Hepatic stellate cell (primary cell): Measurements from ENCODE around the gene DACT2.
"Not testable (repeated sequence)": the region's sequence is repeated elsewhere in the genome, so short reads cannot be mapped to it uniquely, and the experiment has no call there.

Source experiments
- DNase-seq: peaks from one replicate; pipeline ENCODE4 v3.0.0; 2011; ENCODE audit warnings: low spot score

DACT2 gene, protein sequence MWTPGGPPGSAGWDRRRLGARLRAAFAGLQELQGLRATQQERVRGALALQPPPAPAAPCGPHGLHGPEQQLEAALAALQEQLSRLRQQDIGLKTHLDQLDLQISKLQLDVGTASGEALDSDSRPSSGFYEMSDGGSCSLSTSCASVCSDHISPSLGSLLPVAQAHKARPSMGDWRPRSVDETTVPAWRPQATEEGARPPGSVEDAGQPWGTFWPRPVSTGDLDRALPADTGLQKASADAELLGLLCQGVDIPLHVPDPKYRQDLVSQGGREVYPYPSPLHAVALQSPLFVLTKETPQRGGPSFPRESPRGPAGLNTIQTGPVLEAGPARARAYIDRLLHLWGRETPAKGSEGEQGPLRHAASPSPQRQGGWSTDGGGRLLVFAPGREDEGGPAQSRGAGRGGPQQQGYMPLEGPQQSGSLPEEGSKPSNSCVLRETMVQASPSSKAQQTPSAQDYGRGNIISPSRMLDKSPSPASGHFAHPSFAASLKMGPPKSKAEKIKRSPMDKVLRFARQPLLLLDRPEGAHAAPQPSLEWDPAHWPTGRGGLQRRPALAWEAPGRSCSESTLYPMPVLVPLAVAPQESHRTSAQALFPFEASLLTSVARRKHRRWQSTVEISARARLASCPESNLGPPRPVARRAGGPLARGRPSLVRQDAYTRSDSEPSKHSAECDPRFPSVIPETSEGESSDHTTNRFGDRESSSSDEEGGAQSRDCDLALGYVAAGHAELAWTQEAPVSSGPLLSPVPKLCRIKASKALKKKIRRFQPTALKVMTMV

DNA sequence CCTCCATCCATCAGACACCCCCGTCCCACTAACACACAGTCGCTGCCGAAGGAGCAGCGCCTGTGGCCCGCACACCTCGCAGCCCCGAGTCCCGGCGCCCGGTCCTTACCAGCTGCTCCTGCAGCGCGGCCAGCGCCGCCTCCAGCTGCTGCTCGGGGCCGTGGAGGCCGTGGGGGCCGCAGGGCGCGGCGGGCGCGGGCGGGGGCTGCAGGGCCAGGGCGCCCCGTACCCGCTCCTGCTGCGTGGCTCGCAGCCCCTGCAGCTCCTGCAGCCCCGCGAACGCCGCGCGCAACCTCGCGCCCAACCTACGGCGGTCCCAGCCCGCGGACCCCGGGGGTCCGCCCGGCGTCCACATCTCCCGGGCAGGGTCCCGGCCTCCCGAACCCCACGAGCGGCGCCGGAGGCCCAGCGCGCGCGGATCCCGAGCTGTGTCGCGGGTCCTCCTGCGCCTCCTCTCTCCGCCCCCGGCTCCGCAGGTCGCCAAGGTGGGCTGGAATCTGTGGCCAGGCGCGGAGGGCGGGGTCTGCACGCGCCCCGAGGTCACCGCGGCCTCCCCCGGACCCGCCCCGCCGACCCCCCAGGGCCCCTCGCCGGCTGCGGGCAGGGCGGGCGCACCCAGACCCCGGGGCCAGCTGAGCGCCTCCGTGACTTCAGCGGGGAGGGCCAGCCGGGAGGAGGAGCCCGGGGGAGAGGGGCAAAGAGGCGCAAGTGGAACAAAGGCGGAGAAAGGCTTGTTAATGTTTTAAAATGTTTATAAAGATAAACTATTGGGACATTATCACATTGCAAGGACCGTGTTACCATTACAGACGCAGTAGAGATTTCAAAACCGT is at the start of gene DACT2:
Gene DACT2 (minus strand): TSS at position 499 of the 833 bp plus-strand sequence. CDS start 144 bp downstream, at position 355.
- DNase-seq, result no peak

DNA sequence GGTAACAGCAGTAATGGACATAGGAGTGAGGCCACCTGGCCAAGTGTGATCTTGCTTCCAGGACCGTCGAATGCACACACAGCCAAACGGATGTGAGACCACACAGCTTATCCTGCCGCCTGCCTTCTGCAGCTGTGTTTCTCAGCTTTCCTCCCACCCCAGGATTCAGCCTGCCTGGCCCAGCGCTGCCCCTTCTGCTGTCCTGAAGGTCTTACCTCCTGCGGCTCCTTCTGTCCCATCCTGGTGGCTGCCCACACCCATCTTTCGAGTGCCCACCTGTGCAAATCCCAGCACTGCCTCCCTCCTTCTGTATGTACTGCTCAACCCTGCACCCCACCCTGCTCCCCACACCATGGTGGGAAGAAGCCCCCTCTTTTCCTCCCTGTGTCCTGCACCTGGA is 49.4 kb upstream of the DACT2 start:
- DNase-seq, result no peak

DNA sequence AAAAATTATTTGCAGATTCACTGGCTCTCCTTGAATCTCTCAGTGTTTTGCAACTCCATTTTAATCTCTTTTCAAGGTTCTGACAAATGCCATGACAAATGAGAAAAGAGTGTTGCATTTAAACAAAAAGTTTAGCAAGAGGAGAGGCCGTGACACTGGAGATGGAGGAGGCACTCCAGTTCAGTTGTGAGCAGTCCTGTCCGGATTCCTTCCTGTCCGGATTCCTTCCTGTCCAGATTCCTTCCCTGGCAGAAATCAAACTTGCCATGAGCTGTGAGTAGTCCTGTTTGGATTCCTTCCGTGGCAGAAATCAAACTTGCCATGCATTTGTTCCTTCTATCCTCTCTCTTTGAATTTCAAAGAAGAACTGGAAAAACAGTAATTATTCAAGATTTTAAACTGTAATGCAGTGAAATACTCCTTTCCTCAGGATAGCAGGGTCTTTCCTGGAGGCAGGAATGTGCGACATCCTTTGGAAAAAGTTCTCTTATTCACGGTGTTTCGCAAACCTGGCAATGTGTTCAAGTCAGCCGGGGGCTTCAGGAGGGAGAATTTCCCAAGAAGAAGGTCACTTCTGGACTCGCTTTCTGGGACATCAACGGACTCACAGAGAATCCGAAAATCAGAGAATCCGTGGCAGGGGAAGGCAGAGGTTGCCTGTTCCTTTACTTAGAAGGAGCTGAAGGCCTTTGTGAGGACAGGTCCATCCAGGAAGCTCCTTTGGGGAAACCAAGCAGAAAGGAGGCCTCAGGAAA is 48.7 kb upstream of the DACT2 start:
- DNase-seq, result no peak

DNA sequence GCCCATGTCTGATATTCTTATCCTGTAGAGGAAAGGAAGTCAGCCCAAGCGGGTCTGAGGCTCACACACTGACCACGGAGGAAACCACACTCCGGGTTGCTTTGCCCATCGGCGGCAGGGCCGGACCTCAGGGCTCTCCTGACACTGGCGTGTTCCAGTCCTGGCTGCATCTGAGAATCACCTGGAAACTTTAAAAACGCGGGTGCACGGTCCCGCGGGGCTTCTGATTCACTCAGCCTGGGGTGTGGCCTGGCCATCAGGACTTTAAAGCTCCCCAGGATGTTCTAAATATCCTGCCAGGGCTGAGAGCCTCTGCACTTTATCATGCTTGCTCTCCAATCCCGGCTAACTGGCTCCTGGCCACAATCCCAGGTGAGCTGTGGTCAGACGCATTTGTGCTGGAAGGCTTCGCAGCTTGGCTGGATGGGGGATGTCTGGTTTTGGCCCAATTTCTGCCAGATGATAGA is 47.7 kb upstream of the DACT2 start:
- DNase-seq, result no peak

DNA sequence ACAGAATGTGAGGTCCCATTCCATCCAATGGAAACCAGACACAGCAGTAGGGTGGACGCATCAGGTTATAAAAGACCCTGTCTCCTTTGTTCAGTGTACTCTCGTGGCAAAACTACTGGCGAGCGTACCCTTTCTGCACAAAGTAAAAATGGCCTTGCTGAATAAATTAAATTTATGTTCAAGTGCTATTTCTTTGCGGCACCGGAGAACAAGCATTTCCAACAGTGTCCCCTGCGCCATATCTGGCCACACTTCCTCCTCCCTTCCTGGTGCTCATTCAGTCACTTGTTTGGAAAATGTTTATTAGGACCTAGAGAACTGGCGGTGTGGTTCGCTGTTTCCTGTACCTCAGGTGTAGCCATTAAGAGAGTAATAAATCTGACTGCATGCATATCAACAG is 46.9 kb upstream of the DACT2 start:
- DNase-seq, result no peak

DNA sequence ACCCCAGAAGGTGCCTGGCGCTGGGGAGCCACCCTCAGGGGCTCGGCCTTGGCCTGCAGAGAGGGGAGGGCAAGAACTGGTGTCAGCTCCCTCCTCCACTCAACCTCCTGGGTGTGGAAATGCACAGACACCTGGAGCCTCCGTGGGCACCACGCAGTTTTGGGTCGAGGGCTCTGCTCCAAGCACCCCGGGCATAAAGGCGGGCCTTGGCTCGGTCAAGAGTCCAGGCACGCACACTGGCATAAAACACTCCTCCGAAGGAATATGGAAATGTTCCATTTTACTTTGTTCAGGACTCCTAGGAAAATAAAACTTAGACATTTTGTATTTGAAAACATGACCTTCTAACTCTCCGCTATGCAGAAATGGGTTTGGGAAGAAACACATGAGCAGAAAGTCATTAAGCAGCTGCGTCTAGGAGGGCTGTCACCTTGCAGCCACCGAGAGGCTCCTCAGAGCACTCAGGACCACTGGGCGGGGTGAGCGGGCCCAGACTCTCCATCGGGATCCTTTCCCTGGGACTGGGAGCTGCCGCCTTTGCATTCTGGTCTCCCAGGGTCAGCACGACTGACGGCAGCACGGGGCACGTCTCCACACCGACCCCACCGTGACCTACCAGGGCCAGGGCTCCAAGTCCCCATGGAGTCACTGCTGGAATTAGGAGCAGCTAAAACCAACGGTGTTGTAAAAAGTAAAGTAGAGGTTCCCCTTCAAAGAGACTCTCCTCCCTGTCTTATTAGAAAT is 46.0 kb upstream of the DACT2 start:
- no peak for DNase-seq

DNA sequence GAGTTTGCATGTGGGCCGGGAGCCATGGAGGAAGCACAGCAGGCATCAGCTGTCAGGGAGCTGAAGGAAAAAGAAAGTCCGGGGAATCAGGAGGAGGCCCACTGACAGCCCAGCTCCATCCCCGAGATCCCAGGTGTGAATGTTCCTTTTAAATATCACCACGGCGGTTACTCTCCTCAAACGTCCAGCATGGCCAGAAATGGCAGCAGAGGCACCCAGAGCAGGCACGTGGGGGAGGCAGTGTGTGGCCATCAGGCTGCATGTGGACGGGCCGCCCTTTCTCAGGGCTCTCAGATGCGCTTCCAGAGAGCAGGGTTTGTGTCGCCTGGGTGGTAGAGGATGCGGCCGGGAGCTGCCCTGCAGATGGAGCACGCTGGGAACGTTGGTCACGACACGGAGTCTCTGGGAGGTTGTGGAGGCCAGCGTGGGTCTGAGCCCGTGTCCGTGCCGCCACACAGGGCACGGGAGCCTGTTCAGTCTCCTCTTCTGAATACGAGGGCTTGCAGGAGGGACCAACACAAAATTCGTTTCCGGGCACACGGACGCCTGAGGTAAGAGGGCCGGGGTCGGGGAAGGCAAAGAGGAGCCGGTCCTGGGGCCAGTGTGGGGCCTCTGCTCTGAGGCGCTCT is 45.3 kb upstream of the DACT2 start:
- no peak for DNase-seq

DNA sequence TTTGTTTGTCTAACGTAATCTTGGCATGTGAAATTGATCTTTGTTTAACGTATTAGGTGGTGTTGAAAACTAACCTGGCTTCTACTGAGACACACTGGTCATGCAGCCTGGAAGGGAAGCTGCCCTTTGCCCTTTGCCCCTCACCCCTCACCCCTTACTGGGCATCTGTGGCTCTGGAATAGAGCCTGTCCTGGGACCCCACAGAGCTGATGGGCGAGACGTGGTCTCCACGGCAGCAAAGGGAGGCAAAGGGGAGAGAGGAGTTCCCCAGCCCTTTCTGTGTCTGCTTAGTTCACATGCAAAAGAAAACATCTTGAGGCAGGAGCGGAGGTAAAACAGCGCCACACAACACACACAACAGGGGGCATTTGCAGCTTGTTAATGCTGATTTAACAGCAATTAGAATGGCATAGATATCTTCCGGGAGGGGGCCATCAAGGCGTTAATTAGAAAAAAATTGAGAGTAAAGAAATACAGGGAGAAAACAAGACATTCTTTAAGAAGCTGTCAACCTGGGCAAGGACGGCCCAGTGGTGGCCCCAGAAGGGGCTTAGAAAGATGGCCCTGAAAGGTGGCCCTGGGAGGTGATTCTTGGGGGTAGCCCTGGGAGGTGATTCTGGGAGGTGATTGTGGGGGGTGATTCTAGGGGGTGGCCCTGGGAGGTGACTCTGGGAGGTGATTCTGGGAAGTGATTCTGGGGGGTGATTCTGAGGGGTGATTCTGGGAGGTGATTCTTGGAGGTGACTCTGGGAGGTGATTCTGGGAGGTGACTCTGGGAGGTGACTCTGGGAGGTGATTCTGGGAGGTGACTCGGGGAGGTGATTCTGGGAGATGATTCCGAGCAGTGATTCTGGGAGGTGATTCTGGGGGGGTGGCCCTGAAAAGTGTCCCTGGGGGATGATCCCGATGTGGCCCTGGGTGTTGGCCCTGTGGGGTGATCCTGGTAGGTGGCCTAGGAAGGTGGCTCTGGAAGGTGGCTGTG is 44.5 kb upstream of the DACT2 start:
- no peak for DNase-seq

DNA sequence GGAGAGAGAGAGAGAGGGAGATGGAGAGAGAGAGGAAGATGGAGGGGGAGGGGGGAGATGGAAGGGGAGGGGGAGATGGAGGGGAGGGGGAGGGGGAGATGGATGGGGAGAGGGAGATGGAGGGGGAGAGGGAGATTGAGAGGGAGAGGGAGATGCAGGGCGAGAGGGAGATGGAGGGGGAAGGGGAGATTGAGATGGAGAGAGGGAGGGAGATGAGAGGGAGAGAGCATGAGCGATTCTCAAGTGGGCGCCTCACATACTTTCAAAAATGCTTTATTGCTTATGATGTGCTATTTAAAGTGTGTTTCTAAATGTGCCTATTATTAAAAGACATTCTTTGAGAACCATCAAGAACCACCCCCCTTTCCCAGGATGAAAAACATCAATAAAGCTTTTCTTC is 43.7 kb upstream of the DACT2 start:
- DNase-seq, result no peak

DNA sequence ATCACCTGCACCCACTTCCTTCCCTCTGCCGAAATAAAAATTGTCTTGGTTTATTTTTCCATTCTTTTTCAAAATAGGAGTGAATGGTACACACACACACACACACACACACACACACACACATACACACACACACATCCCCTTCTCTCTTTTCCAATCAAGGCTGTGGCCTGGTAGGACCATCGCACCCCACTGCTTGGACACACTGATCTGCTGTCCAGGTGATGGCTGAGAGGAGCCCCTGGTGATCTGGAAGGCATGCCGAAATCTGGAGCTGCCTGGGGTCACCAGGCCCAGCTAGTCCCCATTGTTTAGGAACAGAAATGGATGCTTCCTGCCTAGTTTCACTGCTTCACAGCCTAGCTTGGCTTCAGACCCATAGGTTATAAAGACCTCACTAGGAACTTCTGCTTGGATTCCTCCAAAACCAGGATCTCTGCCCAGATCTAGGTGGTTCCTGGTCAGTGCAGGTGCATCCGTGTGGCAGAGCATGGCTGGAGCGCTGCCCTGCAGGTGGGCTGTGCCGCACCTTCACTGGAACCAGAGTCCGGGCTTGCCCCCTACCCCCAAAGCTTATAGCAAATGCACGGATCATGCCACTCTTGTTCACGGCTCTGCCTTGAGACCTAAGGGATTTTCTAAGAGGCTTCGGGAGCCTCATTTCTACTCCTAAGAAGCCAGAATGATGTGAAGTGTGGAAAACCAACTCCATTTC is 42.9 kb upstream of the DACT2 start:
- no peak for DNase-seq

DNA sequence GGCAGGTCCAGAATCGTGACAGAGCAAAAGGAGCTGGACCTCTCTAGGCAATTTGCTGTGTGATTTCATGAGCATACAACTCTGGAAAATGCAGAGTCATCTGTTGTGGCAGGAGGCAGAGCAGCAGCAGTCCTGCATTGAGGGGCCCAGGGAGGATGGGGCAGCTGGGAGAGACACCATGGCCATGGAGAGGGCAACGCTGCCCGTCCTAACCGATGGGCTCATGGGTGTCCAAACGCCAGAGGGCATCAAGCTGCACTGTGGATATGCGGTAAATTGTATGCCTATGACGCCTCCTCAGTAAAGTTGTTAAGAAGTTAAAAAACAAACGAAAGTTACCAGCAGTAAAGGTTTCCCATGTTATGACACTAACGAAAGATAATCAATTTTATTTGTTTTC is 42.2 kb upstream of the DACT2 start:
- no peak for DNase-seq

DNA sequence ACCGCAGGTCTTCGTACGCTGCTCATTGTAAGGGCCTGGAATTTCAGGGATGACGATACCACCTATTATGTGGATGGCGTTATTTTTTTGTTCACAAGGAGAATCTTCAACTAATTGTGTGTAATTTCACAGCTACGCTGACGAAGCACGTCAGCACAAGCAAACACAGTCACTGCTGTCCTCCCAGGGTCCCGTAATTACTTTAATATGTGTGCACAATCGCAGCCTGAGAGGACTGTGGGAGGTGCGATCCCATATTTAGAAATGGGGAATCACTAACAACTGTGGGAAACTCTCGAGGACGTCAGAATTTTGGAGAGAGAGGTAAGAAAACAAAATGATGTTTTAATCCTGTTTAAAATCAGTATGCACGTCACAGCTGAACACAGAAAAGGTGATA is 40.2 kb upstream of the DACT2 start:
- no peak for DNase-seq

DNA sequence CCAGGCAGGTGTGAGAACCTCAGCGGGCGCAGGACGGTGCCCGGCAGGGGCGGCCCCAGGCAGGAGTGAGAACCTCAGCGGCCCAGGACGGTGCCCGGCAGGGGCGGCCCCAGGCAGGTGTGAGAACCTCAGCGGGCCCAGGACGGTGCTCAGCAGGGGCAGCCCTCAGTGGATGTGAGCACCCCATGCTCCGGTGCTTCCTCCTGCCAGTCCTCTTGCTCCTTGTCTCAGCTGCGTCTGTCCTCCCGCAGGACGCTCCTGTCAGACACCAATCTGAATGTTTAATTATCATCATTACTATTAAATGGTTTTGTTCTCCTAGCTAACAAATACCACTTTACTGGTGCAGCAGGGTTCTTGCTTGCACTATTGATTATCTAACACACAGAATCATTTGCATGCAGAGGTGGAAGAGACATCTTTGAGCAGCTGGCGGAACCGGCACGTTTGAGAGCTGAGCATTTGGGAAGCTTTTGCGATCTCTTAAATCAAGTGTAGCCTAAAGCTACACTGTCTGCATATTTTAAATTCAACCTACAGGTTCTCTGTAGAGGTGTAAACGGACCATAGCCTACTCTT is 39.4 kb upstream of the DACT2 start:
- DNase-seq, result no peak

DNA sequence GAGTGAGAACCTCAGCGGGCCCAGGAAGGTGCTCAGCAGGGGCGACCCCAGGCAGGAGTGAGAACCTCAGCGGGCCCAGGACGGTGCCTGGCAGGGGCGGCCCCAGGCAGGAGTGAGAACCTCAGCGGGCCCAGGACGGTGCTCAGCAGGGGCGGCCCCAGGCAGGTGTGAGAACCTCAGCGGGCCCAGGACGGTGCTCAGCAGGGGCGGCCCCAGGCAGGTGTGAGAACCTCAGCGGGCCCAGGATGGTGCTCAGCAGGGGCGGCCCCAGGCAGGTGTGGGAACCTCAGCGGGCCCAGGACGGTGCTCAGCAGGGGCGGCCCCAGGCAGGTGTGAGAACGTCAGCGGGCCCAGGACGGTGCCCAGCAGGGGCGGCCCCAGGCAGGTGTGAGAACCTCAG is 37.3 kb upstream of the DACT2 start:
- not testable (repeated sequence) for DNase-seq

DNA sequence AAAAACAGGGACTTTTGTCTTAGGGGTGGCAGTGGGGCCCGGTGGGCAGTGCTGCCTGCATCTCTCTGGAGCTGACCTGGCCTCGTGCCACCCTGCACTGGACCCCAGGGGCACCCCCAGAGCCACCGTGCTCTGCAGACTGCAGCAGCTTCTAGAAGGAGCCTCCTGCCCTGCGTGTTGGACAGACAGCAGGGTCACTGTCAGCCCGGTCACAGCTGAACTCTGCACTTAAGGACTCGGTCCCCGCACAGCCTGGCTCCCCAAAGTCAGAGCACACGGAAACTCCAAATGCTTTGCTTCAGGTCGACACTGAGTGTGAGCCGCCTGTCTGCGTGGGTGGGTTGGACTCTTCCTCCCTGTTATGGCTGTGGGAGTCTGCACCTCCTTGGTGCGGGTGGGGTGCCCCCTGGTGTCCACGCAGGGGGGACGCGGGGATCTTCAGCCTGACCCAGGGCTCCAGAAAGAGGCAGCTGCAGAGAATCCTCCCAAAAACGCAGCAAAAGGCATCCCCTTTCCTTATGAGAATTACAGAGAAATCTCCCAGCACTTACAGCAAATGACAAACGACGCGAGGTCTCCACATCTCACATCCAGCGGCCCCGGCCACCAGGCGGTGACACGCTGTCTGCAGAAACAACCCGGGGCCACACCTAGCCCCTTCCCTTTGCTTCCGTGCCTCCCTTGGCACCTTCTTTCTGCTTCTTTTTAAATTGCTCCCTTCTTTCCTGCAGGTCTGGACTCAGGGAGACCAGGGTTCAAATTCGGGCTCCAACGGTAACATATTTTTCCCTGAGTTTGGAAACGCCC is 36.3 kb upstream of the DACT2 start:
- DNase-seq, result no peak

DNA sequence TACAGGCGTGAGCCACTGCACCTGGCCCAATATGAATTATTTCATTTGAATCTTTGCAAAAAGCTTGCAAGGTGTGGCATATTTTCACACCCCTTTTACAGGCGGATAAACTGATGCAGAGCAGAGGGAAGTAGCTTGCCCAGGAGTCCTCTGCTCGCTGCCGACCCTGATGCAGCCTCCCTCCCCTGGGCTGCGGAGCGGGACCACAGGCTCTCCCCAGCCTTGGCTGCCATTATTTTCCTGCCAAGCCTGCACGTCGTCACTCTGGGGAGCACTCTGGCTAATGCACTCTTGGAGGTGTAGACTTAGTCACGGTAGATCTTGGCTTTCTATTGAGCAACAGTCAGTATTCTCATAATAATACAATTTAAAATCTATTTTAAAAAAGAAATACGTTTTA is 34.8 kb upstream of the DACT2 start:
- no peak for DNase-seq

DNA sequence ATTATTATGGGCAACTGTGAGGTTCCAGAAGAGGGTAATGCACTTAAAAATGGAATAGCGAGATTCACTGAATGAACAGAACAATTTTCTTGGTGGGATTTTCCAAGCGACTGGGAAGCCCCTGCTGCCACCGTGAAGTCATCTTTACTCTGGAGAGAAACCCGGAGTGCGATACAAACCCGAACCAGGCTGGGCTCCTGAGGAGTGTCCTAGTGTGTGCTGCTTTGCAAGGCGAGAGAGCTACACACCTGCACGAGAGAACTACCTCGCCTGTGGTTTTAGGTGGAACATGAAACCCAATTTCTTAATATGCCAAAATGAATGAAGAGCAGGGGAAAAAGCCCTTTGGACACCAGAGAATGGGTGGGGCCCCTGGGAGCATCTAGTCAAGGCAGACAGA is 33.5 kb upstream of the DACT2 start:
- DNase-seq, result no peak
